HG03060 (cell line): ENCODE data around the gene RGS2.

Experiments used
- ATAC-seq: cut with Tn5 transposase; IDR thresholded peaks from one replicate; pipeline ENCODE4 v1.9.1; 2021; ENCODE audit warnings: low read depth, moderate number of reproducible peaks; ENCODE audit not compliant: unreplicated experiment

The RGS2 gene

GRCh38 chr1:192794768-192795035 is 14.1 kb upstream of the RGS2 start:
- no peak for ATAC-seq

- no peak for ATAC-seq
Observed at GRCh38 chr1:192795916-192796618, 12.8 kb upstream of the RGS2 start.

GRCh38 chr1:192797143-192797542 is 11.7 kb upstream of the RGS2 start:
- ATAC-seq: no peak

GRCh38 chr1:192797891-192798290 is 10.9 kb upstream of the RGS2 start:
- ATAC-seq: no peak

- ATAC-seq: no peak
Observed at GRCh38 chr1:192801451-192801850, 7.4 kb upstream of the RGS2 start.

- ATAC-seq: no peak
Observed at GRCh38 chr1:192802406-192802805, 6.4 kb upstream of the RGS2 start.

- ATAC-seq: no peak
Observed at GRCh38 chr1:192803501-192803900, 5.3 kb upstream of the RGS2 start.

- ATAC-seq: peak; percentile 40
Observed at GRCh38 chr1:192805832-192806323, 3.0 kb upstream of the RGS2 start.

- peak; percentile 41 for ATAC-seq
Observed at GRCh38 chr1:192807211-192808162, 1.4 kb upstream of the RGS2 start.

GRCh38 chr1:192808163-192808517 is 699 bp upstream of the RGS2 start:
- ATAC-seq: no peak

GRCh38 chr1:192809307-192810252 is 741 bp downstream of the RGS2 start:
- ATAC-seq: no peak

GRCh38 chr1:192810253-192810880 is 1.5 kb downstream of the RGS2 start:
- ATAC-seq: no peak

GRCh38 chr1:192811006-192811405 is 2.2 kb downstream of the RGS2 start:
- no peak for ATAC-seq

GRCh38 chr1:192811594-192812239 is 2.9 kb downstream of the RGS2 start:
- ATAC-seq: no peak

GRCh38 chr1:192812420-192813209 is 3.8 kb downstream of the RGS2 start:
- no peak for ATAC-seq

GRCh38 chr1:192814805-192815204 is 6.0 kb downstream of the RGS2 start:
- ATAC-seq: no peak

GRCh38 chr1:192817246-192817645 is 8.4 kb downstream of the RGS2 start:
- no peak for ATAC-seq

GRCh38 chr1:192821296-192821695 is 12.5 kb downstream of the RGS2 start:
- no peak for ATAC-seq

- ATAC-seq: no peak
Observed at GRCh38 chr1:192824511-192824910, 15.7 kb downstream of the RGS2 start.
